Measurements from ENCODE around the gene TBX4.

The TBX4 gene

GRCh38 chr17:61461967-61462718 lies 9.9 kb downstream of the TBX4 start:
- POLR2A ChIA-PET (ENCODE audit: low non-redundant PET): no interaction called here
- DNase-seq (ENCODE audit: low spot score): no peak
- TF ChIP-seq CTCF (conservative IDR thresholded peaks at IDR 0.05; ENCODE audit: low read depth): no peak
- no peak overlapping the region for H3K27ac ChIP-seq
- CTCF ChIA-PET: no interaction called here

GRCh38 chr17:61462719-61463315 lies 10.6 kb downstream of the TBX4 start:
- ChIA-PET POLR2A (ENCODE audit: low non-redundant PET) (no interaction called here), CTCF (interaction anchor here (0.5 kb wide), 1 partner anchor 1384 kb away, joined by 3 read pairs; no protein-coding TSS in a partner anchor)
- no peak overlapping the region for H3K27ac ChIP-seq
- no peak for TF ChIP-seq CTCF (conservative IDR thresholded peaks at IDR 0.05; ENCODE audit: low read depth)
- DNase-seq (ENCODE audit: low spot score): no peak

- DNase-seq (ENCODE audit: low spot score): no peak
- TF ChIP-seq CTCF (conservative IDR thresholded peaks at IDR 0.05; ENCODE audit: low read depth): no peak
- H3K27ac ChIP-seq: no peak overlapping the region
- POLR2A ChIA-PET (ENCODE audit: low non-redundant PET): no interaction called here
- CTCF ChIA-PET: interaction anchor here (0.5 to 0.6 kb wide), 3 partner anchors 21 to 1385 kb away, joined by 3 read pairs; no protein-coding TSS in a partner anchor
Observed at GRCh38 chr17:61463316-61464129, 11.3 kb downstream of the TBX4 start.

- no peak for DNase-seq (ENCODE audit: low spot score)
- no peak overlapping the region for H3K27ac ChIP-seq
- ChIA-PET POLR2A (ENCODE audit: low non-redundant PET) (no interaction called here), CTCF (interaction anchor here (0.5 to 0.6 kb wide), 3 partner anchors 12 to 53 kb away, joined by 3 read pairs; no protein-coding TSS in a partner anchor)
- no peak for TF ChIP-seq CTCF (conservative IDR thresholded peaks at IDR 0.05; ENCODE audit: low read depth)
Observed at GRCh38 chr17:61464130-61464842, 12.1 kb downstream of the TBX4 start.

- ChIA-PET CTCF (interaction anchor here (0.5 kb wide), 1 partner anchor 11 kb away, joined by 3 read pairs; no protein-coding TSS in a partner anchor), POLR2A (ENCODE audit: low non-redundant PET) (no interaction called here)
- H3K27ac ChIP-seq: no peak overlapping the region
- no peak for DNase-seq (ENCODE audit: low spot score)
- no peak for TF ChIP-seq CTCF (conservative IDR thresholded peaks at IDR 0.05; ENCODE audit: low read depth)
Observed at GRCh38 chr17:61464843-61465180, 12.6 kb downstream of the TBX4 start.
